IMR-90 (cell line): Measurements from ENCODE around the gene KIDINS220. TPM values are rescaled to one million over a fixed set of nuclear protein-coding genes. Genes with fewer than 3 reads are reported as not detected.

Source experiments
- ATAC-seq: fragments of 200-7000 bp; cut with Tn5 transposase; 2 replicates; pipeline ENCODE4 v1.9.1; 2020; ENCODE audit warnings: low read depth, mild to moderate bottlenecking, moderate library complexity
- BruUV-seq: library from RNA; stranded (reverse); fragments of 400-500 nt; replicated peaks from 2 replicates; lab custom pipeline; 2021; lab: Mats Ljungman, UMichigan
- CTCF ChIA-PET: fragments of 300-600 bp; formaldehyde crosslinking; extraction: SDS; loops from one replicate; lab custom pipeline; 2021; ENCODE audit warnings: antibody characterized with exemption; lab: Yijun Ruan, JAX
- POLR2A ChIA-PET: fragments of 300-600 bp; sonication (Branson Sonifier 250); formaldehyde crosslinking; loops from one replicate; lab custom pipeline; 2022; ENCODE audit warnings: antibody characterized with exemption; ENCODE audit not compliant: unreplicated experiment; lab: Charles Lee
- DNase-seq: peaks from one replicate; pipeline ENCODE4 v3.0.0; 2013
- H2AFZ ChIP-seq: replicated peaks from 2 replicates; pipeline ENCODE3; 2013; ENCODE audit warnings: low read length, mild to moderate bottlenecking; ENCODE audit not compliant: poor library complexity
- H2AK5ac ChIP-seq: 2 replicates; pipeline ENCODE4 v1.6.1; 2013; ENCODE audit warnings: low read depth, low read length, inconsistent platforms
- H2AK9ac ChIP-seq: replicated peaks from 2 replicates; pipeline ENCODE3; 2013; ENCODE audit warnings: mild to moderate bottlenecking, low read depth, low read length, moderate library complexity; ENCODE audit not compliant: poor library complexity
- H2BK120ac ChIP-seq: 2 replicates; pipeline ENCODE4 v1.6.1; 2013; ENCODE audit warnings: low read depth, low read length, inconsistent platforms
- H2BK15ac ChIP-seq: 3 replicates; pipeline ENCODE4 v1.6.1; 2013; ENCODE audit warnings: low read depth, low read length, inconsistent platforms
- H2BK20ac ChIP-seq: 2 replicates; pipeline ENCODE4 v1.6.1; 2013; ENCODE audit warnings: low read depth, mild to moderate bottlenecking, inconsistent platforms, low read length, moderate library complexity
- H2BK5ac ChIP-seq: 2 replicates; pipeline ENCODE4 v1.6.1; 2013; ENCODE audit warnings: mild to moderate bottlenecking, low read depth, low read length, inconsistent platforms; ENCODE audit not compliant: poor library complexity, severe bottlenecking
- H3K14ac ChIP-seq: replicated peaks from 2 replicates; pipeline ENCODE4 v1.6.1; 2013; ENCODE audit warnings: low read depth, low read length, inconsistent platforms
- H3K18ac ChIP-seq: 2 replicates; pipeline ENCODE4 v1.6.1; 2013; ENCODE audit warnings: low read depth, low read length, control low read depth
- H3K23ac ChIP-seq: 2 replicates; pipeline ENCODE4 v1.6.1; 2013; ENCODE audit warnings: low read depth, low read length, inconsistent platforms
- H3K27ac ChIP-seq: 2 replicates; pipeline ENCODE4 v1.5.1; 2013; ENCODE audit warnings: mild to moderate bottlenecking, control low read depth, low read length; ENCODE audit not compliant: insufficient read depth
- H3K27me3 ChIP-seq: 2 replicates; pipeline ENCODE4 v1.6.1; 2013; ENCODE audit warnings: low read length; ENCODE audit not compliant: control insufficient read depth, insufficient read depth
- H3K36me3 ChIP-seq: 2 replicates; pipeline ENCODE4 v1.6.1; 2013; ENCODE audit warnings: low read length, mixed read lengths; ENCODE audit not compliant: control insufficient read depth, insufficient read depth
- H3K4ac ChIP-seq: 2 replicates; pipeline ENCODE4 v1.6.1; 2013; ENCODE audit warnings: low read depth, low read length, inconsistent platforms
- H3K4me1 ChIP-seq: 2 replicates; pipeline ENCODE4 v1.6.1; 2013; ENCODE audit warnings: low read length, mixed read lengths; ENCODE audit not compliant: control insufficient read depth, insufficient read depth
- H3K4me2 ChIP-seq: 2 replicates; pipeline ENCODE4 v1.6.1; 2013; ENCODE audit warnings: low read depth, mild to moderate bottlenecking, control low read depth, low read length, moderate library complexity
- H3K4me3 ChIP-seq: 2 replicates; pipeline ENCODE4 v1.5.1; 2013; ENCODE audit warnings: low read depth, mild to moderate bottlenecking, control low read depth, low read length, moderate library complexity; ENCODE audit not compliant: insufficient read depth
- H3K56ac ChIP-seq: 2 replicates; pipeline ENCODE4 v1.6.1; 2013; ENCODE audit warnings: low read length, inconsistent platforms; ENCODE audit not compliant: insufficient read depth; ENCODE audit errors: extremely low read depth
- H3K79me1 ChIP-seq, 2 experiments: 2 replicates each; pipeline ENCODE4 v1.6.1; 2013; ENCODE audit warnings: low read length in 2 of 2, inconsistent platforms in 1 of 2, low read depth in 1 of 2
- H3K9ac ChIP-seq: 2 replicates; pipeline ENCODE4 v1.6.1; 2013; ENCODE audit warnings: low read depth, low read length, control low read depth
- H3K9me1 ChIP-seq: 2 replicates; pipeline ENCODE4 v1.6.1; 2013; ENCODE audit warnings: low read length, inconsistent platforms; ENCODE audit not compliant: insufficient read depth
- H3K9me3 ChIP-seq: 2 replicates; pipeline ENCODE4 v1.6.1; 2013; ENCODE audit warnings: low read length; ENCODE audit not compliant: control insufficient read depth, insufficient read depth
- H4K20me1 ChIP-seq: 2 replicates; pipeline ENCODE4 v1.6.1; 2013; ENCODE audit warnings: low read length, inconsistent platforms; ENCODE audit not compliant: insufficient read depth
- H4K5ac ChIP-seq: 2 replicates; pipeline ENCODE4 v1.6.1; 2013; ENCODE audit warnings: mild to moderate bottlenecking, low read depth, low read length, control low read depth
- H4K8ac ChIP-seq, 2 experiments: 2 replicates each; pipeline ENCODE4 v1.6.1; 2013; ENCODE audit warnings: low read depth in 2 of 2, low read length in 2 of 2, control low read depth in 1 of 2, inconsistent platforms in 1 of 2
- H4K91ac ChIP-seq: 2 replicates; pipeline ENCODE4 v1.6.1; 2013; ENCODE audit warnings: low read depth, low read length, inconsistent platforms; ENCODE audit not compliant: insufficient read depth
- BHLHE40 ChIP-seq: fragments of 150-350 bp; IDR thresholded peaks from 2 replicates; pipeline ENCODE4 v1.6.1; 2016; ENCODE audit warnings: mild to moderate bottlenecking, low read depth, low read length
- CEBPB ChIP-seq: IDR thresholded peaks from 2 replicates; pipeline ENCODE4 v1.6.1; 2012; ENCODE audit warnings: low read depth, low read length, improper control_type of control experiment
- CHD1 ChIP-seq: IDR thresholded peaks from 2 replicates; pipeline ENCODE4 v1.6.1; 2012; ENCODE audit warnings: low read depth, low read length, improper control_type of control experiment
- FOS ChIP-seq: fragments of 150-350 bp; IDR thresholded peaks from 2 replicates; pipeline ENCODE4 v1.6.1; 2016; ENCODE audit warnings: low read depth, low read length
- MAFK ChIP-seq: IDR thresholded peaks from 2 replicates; pipeline ENCODE4 v1.6.1; 2012; ENCODE audit warnings: low read depth, low read length, improper control_type of control experiment
- MAZ ChIP-seq: IDR thresholded peaks from 2 replicates; pipeline ENCODE4 v1.6.1; 2012; ENCODE audit warnings: low read depth, mild to moderate bottlenecking, low read length, improper control_type of control experiment, moderate library complexity, borderline replicate concordance
- MXI1 ChIP-seq: IDR thresholded peaks from 2 replicates; pipeline ENCODE4 v1.6.1; 2012; ENCODE audit warnings: low read depth, mild to moderate bottlenecking, low read length, moderate library complexity, borderline replicate concordance
- NFE2L2 ChIP-seq: fragments of 150-350 bp; IDR thresholded peaks from 2 replicates; pipeline ENCODE4 v1.6.1; 2016; ENCODE audit warnings: low read depth, mild to moderate bottlenecking, low read length
- POLR2A ChIP-seq: IDR thresholded peaks from 2 replicates; pipeline ENCODE4 v1.6.1; 2012; ENCODE audit warnings: mild to moderate bottlenecking, low read depth, low read length
- RAD21 ChIP-seq: IDR thresholded peaks from 2 replicates; pipeline ENCODE4 v1.6.1; 2012; ENCODE audit warnings: low read length, improper control_type of control experiment
- RCOR1 ChIP-seq: IDR thresholded peaks from 2 replicates; pipeline ENCODE4 v1.6.1; 2012; ENCODE audit warnings: mild to moderate bottlenecking, low read length, improper control_type of control experiment; ENCODE audit not compliant: insufficient replicate concordance
- RFX5 ChIP-seq: IDR thresholded peaks from 2 replicates; pipeline ENCODE4 v1.8.0; 2012; ENCODE audit warnings: low read depth, mild to moderate bottlenecking, low read length, moderate library complexity
- SMC3 ChIP-seq: fragments of 150-350 bp; IDR thresholded peaks from 2 replicates; pipeline ENCODE4 v1.6.1; 2016; ENCODE audit warnings: low read depth, mild to moderate bottlenecking, antibody characterized with exemption, low read length, moderate library complexity
- WGBS, 2 experiments: methylation state at CpG; one replicate each; pipeline versions ENCODE4 v1.1.5 to v1.1.7; 2013; ENCODE audit warnings: missing lambda C conversion rate in 2 of 2; ENCODE audit not compliant: insufficient read length in 1 of 2; ENCODE audit errors: extremely low coverage in 2 of 2; 5-methylcytosine and 5-hydroxymethylcytosine counted together
- dilution Hi-C: fragments of 300-500 bp; cut with HindIII; formaldehyde crosslinking; loops from one replicate; pipeline ENCODE4 v1.14.3; 2018; ENCODE audit warnings: low sequenced_read_pairs; ENCODE audit not compliant: unreplicated experiment
- in situ Hi-C: fragments of 300-500 bp; cut with MboI; formaldehyde crosslinking; loops from 3 replicates; pipeline ENCODE4 v1.14.3; 2019; ENCODE audit warnings: low sequenced_read_pairs, inconsistent platforms, mixed read lengths
- intact Hi-C: fragments of 100-400 bp; cut with micrococcal nuclease; formaldehyde crosslinking; loops from 2 replicates; pipeline ENCODE4 v1.10.0; 2022
- polyA plus RNA-seq, 3 experiments: library from polyadenylated mRNA; depleted of rRNA; stranded (reverse); fragments of >200 nt; gene quantifications; 2 replicates each; pipeline ENCODE4 v1.2.3, GENCODE V29; 2012; ENCODE audit warnings: low replicate concordance in 1 of 3
- total RNA-seq: library from RNA; depleted of rRNA; stranded (reverse); fragments of >200 nt; gene quantifications from 2 replicates; pipeline ENCODE4 v1.2.3, GENCODE V29; 2012
- TF ChIP-seq, protein P1 (sequence below): fragments of 150-350 bp; IDR thresholded peaks from 2 replicates; pipeline ENCODE4 v1.6.1; 2017; ENCODE audit warnings: mild to moderate bottlenecking, antibody characterized with exemption, low read length, low read depth
- TF ChIP-seq, protein P2 (sequence below): conservative IDR thresholded peaks from 2 replicates; pipeline ENCODE4 v1.5.1; 2012; ENCODE audit warnings: mild to moderate bottlenecking, low read depth, low read length, improper control_type of control experiment
- TF ChIP-seq, protein P3 (sequence below): fragments of 150-350 bp; IDR thresholded peaks from 2 replicates; pipeline ENCODE4 v1.6.1; 2016; ENCODE audit warnings: low read depth, mild to moderate bottlenecking, low read length, moderate library complexity, borderline replicate concordance

Gene KIDINS220
- total and polyA plus RNA-seq, 2 of the 4 experiments (the other 2 are of a cell fraction): 23.1 to 63.4 TPM

DNA sequence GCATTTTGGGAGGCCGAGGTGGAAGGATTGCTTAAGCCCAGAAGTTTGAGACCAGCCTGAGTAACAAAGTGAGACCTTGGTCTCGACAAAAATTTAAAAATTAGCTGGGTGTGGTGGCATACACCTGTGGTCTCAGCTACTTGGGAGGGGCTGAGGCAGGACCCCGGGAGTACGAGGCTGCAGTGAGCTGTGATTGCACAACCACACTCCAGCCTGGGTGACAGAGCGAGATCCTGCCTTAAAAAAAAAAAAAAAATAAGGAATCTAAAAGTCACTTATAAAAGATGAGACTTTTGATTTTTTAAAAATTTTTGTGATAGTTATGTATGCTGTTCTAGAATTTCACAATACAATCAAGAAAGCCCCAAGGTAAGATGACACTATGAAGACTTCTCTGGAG is 122.4 kb downstream of the KIDINS220 start:
- Histone ChIP-seq H3K4me2 (no peak overlapping the region), H3K27ac (no peak overlapping the region), H4K20me1 (no peaks in the 10 kb centered on the region), H4K91ac (no peak overlapping the region), H4K5ac (no peak overlapping the region), H3K4me1 (no peaks in the 10 kb centered on the region), H3K56ac (no peak overlapping the region), H2BK20ac (no peak overlapping the region), H3K14ac (no peak overlapping the region), H2BK15ac (no peak overlapping the region), H3K4ac (no peak overlapping the region), H3K9ac (no peak overlapping the region), H2BK120ac (no peak overlapping the region), H3K79me1 (no peaks in the 10 kb centered on the region), H3K36me3 (no peaks in the 10 kb centered on the region), H3K4me3 (no peak overlapping the region), H2AFZ (no peak overlapping the region), H3K9me1 (no peaks in the 10 kb centered on the region), H3K18ac (no peak overlapping the region), H3K23ac (no peak overlapping the region), H2AK9ac (no peak overlapping the region), H4K8ac (no peak overlapping the region), H2BK5ac (no peak overlapping the region), H3K27me3 (peaks cover 2% of the 10 kb centered on the region), H3K9me3 (no peaks in the 10 kb centered on the region), H2AK5ac (no peak overlapping the region)
- DNase-seq: no peak
- intact Hi-C loops (no loop called here), in situ Hi-C loops (no loop called here), dilution Hi-C loops (no loop called here)
- TF ChIP-seq BHLHE40 (no peak), POLR2A (no peak), MAFK (no peak), FOS (no peak), MAZ (no peak), MXI1 (no peak), CEBPB (no peak), SMC3 (no peak), CHD1 (no peak), RCOR1 (no peak), RAD21 (no peak), RFX5 (no peak), NFE2L2 (no peak)
- TF ChIP-seq, protein P1, sequence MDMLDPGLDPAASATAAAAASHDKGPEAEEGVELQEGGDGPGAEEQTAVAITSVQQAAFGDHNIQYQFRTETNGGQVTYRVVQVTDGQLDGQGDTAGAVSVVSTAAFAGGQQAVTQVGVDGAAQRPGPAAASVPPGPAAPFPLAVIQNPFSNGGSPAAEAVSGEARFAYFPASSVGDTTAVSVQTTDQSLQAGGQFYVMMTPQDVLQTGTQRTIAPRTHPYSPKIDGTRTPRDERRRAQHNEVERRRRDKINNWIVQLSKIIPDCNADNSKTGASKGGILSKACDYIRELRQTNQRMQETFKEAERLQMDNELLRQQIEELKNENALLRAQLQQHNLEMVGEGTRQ: no peak
- TF ChIP-seq, protein P2, sequence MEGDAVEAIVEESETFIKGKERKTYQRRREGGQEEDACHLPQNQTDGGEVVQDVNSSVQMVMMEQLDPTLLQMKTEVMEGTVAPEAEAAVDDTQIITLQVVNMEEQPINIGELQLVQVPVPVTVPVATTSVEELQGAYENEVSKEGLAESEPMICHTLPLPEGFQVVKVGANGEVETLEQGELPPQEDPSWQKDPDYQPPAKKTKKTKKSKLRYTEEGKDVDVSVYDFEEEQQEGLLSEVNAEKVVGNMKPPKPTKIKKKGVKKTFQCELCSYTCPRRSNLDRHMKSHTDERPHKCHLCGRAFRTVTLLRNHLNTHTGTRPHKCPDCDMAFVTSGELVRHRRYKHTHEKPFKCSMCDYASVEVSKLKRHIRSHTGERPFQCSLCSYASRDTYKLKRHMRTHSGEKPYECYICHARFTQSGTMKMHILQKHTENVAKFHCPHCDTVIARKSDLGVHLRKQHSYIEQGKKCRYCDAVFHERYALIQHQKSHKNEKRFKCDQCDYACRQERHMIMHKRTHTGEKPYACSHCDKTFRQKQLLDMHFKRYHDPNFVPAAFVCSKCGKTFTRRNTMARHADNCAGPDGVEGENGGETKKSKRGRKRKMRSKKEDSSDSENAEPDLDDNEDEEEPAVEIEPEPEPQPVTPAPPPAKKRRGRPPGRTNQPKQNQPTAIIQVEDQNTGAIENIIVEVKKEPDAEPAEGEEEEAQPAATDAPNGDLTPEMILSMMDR: no peak
- TF ChIP-seq, protein P3, sequence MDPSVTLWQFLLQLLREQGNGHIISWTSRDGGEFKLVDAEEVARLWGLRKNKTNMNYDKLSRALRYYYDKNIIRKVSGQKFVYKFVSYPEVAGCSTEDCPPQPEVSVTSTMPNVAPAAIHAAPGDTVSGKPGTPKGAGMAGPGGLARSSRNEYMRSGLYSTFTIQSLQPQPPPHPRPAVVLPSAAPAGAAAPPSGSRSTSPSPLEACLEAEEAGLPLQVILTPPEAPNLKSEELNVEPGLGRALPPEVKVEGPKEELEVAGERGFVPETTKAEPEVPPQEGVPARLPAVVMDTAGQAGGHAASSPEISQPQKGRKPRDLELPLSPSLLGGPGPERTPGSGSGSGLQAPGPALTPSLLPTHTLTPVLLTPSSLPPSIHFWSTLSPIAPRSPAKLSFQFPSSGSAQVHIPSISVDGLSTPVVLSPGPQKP: no peak
- no peak for ATAC-seq
- ChIA-PET POLR2A (no interaction called here), CTCF (no interaction called here)
- BruUV-seq: no TSS peak
- WGBS, 2 experiments: 60% methylated on average over 1 of the region's 5 CpGs; no CpG with 5 or more reads in 1 of the 2 experiments
